GM19238 (cell line): ENCODE results near the gene OSBPL9.

Source experiments
- DNase-seq: peaks from one replicate; pipeline ENCODE4 v3.0.0; 2011; ENCODE audit warnings: low spot score; ENCODE audit not compliant: insufficient read length

The OSBPL9 gene

GRCh38 chr1:51734896-51735745 lies 118.2 kb downstream of the OSBPL9 start:
- no peak for DNase-seq

- no peak for DNase-seq
Observed at GRCh38 chr1:51735746-51736254, 118.9 kb downstream of the OSBPL9 start.

DNA sequence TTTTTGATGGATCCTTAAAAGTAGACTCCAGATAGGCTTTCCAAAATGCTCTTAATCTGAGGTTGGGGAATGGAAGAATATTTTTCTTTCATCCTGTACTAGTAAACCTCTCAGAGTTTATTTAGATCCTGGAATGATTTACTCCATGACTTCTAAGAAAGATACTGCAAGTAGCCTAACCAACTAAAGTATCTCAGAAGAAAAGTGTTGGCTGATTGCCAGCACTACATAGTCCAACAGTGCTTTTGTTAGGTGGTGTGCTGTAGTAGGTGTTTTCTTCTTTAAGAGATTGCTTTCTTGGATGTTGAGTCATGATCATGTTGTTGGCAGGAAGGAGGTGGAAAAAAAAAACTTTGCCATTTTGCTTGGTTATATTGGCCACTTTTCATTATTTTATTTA lies 119.8 kb downstream of the OSBPL9 start:
- no peak for DNase-seq

- DNase-seq: no peak
Observed at GRCh38 chr1:51738681-51739080, 121.8 kb downstream of the OSBPL9 start.

DNA sequence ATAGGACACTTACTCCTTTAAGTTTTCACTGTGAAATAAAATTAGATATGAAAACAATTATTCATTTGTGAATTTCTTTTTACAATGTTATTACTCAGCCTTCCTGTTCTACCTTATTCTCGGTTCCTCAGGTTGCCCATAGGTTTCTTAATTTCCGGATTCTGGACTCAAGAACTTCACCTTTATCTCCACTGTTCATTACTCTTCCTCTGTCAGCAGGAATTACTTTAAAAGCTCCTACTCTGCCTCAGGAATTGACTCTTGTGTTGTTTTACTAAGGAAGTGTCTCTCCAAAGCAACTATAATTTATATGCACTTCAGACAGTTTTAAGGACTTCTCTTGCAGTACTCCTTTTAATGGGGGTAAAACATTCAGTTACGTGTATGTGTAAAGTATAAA lies 123.8 kb downstream of the OSBPL9 start:
- DNase-seq: no peak

GRCh38 chr1:51741121-51741681 lies 124.3 kb downstream of the OSBPL9 start:
- no peak for DNase-seq

GRCh38 chr1:51744506-51745303 lies 127.8 kb downstream of the OSBPL9 start:
- no peak for DNase-seq

DNA sequence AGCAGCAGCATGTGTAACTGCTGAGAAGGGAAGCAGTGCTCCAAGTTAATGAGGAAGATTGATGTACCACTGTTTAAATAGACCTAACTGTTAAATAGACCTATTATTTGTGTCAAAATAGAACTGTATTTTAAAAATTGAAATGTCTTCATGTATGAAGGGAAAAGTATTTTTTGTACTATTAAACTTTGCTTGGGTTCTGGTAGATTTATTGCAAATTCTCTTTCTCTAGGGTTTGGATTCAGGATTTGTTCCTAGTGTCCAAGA lies 128.3 kb downstream of the OSBPL9 start:
- no peak for DNase-seq

- no peak for DNase-seq
Observed at GRCh38 chr1:51749151-51749550, 132.3 kb downstream of the OSBPL9 start.

DNA sequence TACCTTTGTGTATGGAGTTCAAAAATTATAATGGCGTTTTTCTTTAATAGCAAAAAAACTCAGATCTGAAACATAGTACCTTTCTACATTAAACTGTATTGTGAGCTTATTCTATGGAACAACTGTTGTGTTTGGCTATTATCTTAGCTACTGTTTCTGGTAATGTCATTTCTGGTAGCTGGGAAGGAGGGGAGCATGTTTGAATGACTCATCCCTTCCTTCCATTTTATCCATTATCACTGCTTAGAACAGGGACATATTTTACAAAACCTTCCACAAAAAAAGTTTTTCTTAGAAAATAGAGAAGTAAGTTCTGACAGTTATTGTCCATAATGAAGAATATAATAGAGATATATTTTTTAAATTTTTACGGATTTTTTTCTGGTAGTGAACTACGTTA lies 133.3 kb downstream of the OSBPL9 start:
- DNase-seq: no peak

- DNase-seq: no peak
Observed at GRCh38 chr1:51750729-51751128, 133.8 kb downstream of the OSBPL9 start.

DNA sequence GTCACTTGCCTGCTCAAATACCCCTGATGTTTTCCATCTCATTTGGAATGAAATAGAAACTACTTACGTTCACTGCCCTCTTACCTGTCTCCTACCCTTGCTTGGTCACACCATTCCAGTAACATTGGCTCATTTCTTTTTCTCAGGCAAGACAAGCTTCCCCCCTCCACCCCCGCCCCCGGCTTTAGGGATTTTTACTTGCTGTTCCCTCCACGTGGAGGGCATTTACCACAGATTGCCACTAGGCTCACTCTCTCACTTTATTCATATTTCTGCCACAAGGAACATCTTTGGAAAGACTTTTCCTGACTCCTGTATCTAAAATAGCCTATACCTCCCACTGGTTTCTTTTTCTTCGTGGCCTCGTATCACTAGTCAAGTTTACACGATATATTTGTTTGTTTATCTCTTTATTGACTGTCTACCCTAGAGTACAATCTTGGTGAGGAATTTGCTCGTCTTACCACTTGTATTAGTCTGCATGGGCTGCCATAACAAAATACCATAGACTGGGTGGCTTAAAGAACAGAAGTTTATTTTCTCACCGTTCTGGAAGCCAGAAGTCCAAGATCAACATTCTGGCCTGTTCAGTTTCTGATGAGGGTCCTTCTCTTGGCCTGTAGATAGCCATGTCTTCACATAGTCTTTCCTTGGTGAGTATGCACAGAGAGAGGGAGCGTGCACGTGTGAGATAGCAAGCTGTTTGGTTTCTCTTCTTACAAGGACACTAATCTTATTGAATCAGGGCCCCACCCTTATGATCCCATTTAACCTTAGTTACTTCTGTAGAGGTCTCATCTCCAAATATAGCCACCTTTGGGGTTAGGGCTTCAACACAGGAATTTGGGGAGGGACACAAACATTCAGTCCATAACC lies 135.4 kb downstream of the OSBPL9 start:
- DNase-seq: no peak

DNA sequence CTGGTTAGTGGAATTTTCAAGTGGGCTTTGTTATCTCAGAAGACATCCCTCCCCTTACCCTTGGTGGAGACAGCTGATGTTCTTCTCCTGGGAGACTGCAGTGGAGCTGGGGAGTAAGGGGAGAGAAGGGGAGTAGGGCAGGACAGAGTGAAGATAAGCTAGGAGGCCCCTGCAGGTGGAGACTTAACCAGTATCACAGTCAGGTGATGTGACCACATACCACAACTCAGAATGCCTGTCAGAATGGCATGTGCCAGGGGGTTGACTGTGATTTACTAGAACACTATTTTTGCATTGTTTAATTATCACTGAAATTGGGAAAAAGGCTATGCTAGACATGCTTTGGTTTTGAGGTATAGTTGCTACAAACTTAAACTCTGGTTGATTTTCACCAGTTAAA lies 137.1 kb downstream of the OSBPL9 start:
- no peak for DNase-seq

- DNase-seq: no peak
Observed at GRCh38 chr1:51754666-51755065, 137.8 kb downstream of the OSBPL9 start.

GRCh38 chr1:51755437-51755836 lies 138.5 kb downstream of the OSBPL9 start:
- no peak for DNase-seq

DNA sequence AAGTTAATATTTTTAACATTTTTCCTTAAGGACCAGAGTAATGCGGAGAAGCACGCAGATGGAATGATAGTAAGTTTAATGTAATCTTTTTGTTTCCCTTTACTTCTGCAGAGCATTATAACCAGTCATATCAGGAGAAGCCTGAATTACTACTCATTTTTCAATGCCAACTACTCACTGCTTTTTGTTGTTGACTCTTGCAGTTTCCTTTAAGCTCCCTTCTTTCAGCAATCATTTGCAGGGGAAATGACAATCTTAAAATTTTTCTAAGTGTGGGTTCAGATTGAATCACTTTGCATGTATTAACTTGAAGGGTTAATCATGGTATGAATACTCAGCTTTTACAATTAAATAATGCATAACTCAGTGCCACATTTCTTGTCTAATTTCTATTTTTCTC lies 139.4 kb downstream of the OSBPL9 start:
- DNase-seq: no peak

GRCh38 chr1:51758310-51758709 lies 141.4 kb downstream of the OSBPL9 start:
- no peak for DNase-seq

DNA sequence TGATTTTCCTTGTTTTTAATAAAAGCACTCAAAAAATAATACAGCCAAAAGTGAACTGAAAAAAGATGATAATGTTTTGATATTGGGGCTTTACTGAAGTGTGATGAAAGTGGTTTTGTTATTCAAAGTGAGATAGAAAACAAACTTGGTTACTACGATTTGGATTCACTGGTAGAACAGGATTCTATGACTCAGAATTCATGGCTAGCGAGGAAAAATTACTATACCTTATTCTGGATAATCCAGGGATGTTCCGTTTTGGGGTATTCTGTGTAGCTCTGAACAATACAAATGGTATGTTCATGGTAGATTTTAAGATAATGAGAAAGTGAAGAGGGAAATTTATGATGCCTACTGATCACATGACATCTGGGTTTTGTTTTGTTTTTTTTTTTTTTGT lies 144.0 kb downstream of the OSBPL9 start:
- no peak for DNase-seq

DNA sequence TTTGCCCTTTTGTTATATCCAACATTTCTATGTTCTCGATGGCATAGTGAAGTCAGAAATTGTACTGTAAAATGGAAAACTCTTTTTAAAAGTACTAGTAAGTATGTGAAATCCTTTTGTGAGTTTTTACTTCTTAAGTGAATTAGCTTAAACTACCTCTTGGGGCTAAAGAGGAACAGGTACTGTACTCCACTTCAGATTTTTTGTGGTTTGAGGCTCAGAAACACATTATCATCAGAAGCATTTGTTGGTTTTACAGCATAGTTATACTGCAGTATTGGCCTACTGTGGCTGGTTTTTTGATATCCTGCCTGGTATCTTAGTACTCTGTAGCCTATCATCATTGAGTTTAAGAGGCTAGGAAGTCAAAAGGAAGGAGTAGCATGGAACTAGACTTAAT lies 144.5 kb downstream of the OSBPL9 start:
- DNase-seq: no peak

DNA sequence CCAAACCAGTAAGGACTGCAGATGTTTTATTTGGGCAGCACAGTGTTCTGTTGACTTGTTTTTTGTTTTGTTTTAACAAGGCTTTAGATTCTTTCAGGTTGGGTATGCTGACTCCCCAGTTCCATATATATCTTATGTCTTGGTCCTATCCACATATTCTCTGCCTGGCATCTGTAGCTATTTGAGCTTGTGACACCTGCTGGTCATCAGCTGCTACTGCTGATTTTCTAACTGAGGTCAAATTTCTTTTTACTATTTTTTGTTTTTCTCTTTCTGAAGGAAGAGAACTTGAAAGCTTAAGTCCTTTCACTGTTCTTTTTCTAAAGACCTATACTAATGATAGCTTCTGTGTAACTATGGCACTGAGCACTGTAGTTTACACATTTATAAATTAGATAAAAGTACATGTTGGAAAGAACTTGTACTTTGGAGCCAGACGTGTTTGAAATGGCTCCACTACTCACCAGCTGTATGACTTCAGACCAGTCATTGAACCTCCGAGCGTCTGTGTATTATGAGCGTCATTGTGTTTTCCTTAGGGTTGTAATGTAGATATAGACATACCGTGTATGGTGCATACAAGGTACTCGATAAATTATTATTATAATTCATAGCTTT lies 152.2 kb downstream of the OSBPL9 start:
- DNase-seq: peak; percentile 15

DNA sequence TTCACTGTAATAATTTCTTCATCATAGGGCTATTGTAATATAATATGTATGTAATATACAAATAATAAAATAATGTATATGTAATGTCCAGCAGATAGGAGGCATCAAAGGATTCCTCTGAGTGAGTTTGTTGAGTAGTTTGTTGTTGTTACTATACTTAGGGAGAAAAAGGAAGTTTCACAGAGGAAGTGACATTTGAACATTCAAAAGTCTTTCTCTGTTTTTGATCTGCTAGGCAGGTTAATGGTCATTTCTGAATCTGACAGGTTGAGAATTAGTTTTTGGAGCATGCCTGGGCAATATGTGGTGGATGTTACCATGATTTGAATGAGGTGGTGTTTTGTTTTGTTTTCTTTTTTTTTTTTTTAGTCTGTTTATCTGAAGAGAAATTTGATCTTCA lies 159.5 kb downstream of the OSBPL9 start:
- DNase-seq: no peak
